Spleen (tissue), 11 donors: ENCODE data around the gene SLC2A2. TPM values are rescaled to one million over a fixed set of nuclear protein-coding genes. Genes with fewer than 3 reads are reported as not detected.

Experiments used
- DNase-seq: peaks from one replicate; pipeline ENCODE4 v3.0.0-alpha.2; 2020
- H3K27ac ChIP-seq, 8 donors: fragments of 200-600 bp; sonication (generic) in 7 of 8; 1 replicate in 4 of 8; 2 replicates in 4 of 8; pipeline versions ENCODE4 v1.5.0 to v1.8.0; 2016 to 2021; ENCODE audit warnings: inconsistent platforms in 4 of 8, mild to moderate bottlenecking in 4 of 8, moderate library complexity in 1 of 8
- H3K27me3 ChIP-seq, 7 donors: fragments of 200-600 bp; sonication (generic) in 6 of 7; replicated peaks in 1 of 7; 1 replicate in 4 of 7; 2 replicates in 3 of 7; pipeline versions ENCODE4 v1.5.0 to v1.8.0; 2016 to 2021; ENCODE audit warnings: inconsistent platforms in 3 of 7, mild to moderate bottlenecking in 1 of 7
- H3K36me3 ChIP-seq, 6 donors: fragments of 200-600 bp; sonication (generic) in 5 of 6; 1 replicate in 4 of 6; 2 replicates in 2 of 6; pipeline versions ENCODE4 v1.5.0 to v1.8.0; 2016 to 2021; ENCODE audit warnings: inconsistent platforms in 2 of 6
- H3K4me1 ChIP-seq, 6 donors: fragments of 200-600 bp; sonication (generic) in 5 of 6; 1 replicate in 3 of 6; 2 replicates in 3 of 6; pipeline versions ENCODE4 v1.5.0 to v1.8.0; 2016 to 2021; ENCODE audit warnings: inconsistent platforms in 3 of 6
- H3K4me3 ChIP-seq, 8 donors: fragments of 200-600 bp; sonication (generic) in 7 of 8; 1 replicate in 4 of 8; 2 replicates in 4 of 8; pipeline versions ENCODE4 v1.5.0 to v1.8.0; 2016 to 2021; ENCODE audit warnings: inconsistent platforms in 4 of 8, mild to moderate bottlenecking in 4 of 8, moderate library complexity in 2 of 8
- H3K9me3 ChIP-seq, 8 donors: fragments of 200-600 bp; sonication (generic) in 7 of 8; 1 replicate in 4 of 8; 2 replicates in 4 of 8; pipeline versions ENCODE4 v1.5.0 to v1.8.0; 2016 to 2021; ENCODE audit warnings: inconsistent platforms in 4 of 8
- CTCF ChIP-seq, 11 experiments: fragments of 200-600 bp in 7 of 11; fragments of 450-650 bp in 4 of 11; sonication (generic) in 4 of 11; IDR thresholded peaks in 8 of 11; conservative IDR thresholded peaks in 3 of 11; 1 replicate in 7 of 11; 2 replicates in 4 of 11; pipeline versions ENCODE4 v1.4.0 to v1.8.0; 2016 to 2021; ENCODE audit warnings: antibody characterized with exemption in 11 of 11, inconsistent platforms in 4 of 11, mild to moderate bottlenecking in 1 of 11
- POLR2A ChIP-seq, 3 donors: fragments of 450-650 bp; IDR thresholded peaks; one replicate each; pipeline ENCODE4 v1.5.1; 2017; ENCODE audit warnings: antibody characterized with exemption in 3 of 3, mild to moderate bottlenecking in 1 of 3
- POLR2AphosphoS5 ChIP-seq, 3 donors: sonication (generic); formaldehyde crosslinking; IDR thresholded peaks; one replicate each; pipeline ENCODE4 v1.5.1; 2017; ENCODE audit warnings: antibody characterized with exemption in 3 of 3
- WGBS, 5 donors: extraction: QIAGEN DNeasy Blood & Tissue Kit in 3 of 5; methylation state at CpG; one replicate each; pipeline versions ENCODE4 v1.1.5 to v1.1.7; 2013 to 2018; 5-methylcytosine and 5-hydroxymethylcytosine counted together
- intact Hi-C: fragments of 100-400 bp; cut with DNase I; formaldehyde crosslinking; loops from one replicate; pipeline ENCODE4 v1.15.0; 2023; ENCODE audit warnings: low total_unique reads
- polyA plus RNA-seq, 3 donors: library from polyadenylated mRNA; stranded (reverse); fragments of 200-250 nt; gene quantifications; one replicate each; pipeline ENCODE4 v1.2.1, GENCODE V29; 2013
- total RNA-seq, 7 donors: library from RNA; depleted of rRNA in 3 of 7; stranded (reverse); fragments of >200 nt in 3 of 7; fragmentation: NEBNext Ultra II Directional in 4 of 7; extraction: Animal tissue kit (Norgen Biotek cat#: 25700) in 4 of 7; gene quantifications; one replicate each; pipeline versions ENCODE4 v1.1.0 to v1.2.1, GENCODE V29; 2016 to 2021
- donor health status: healthy with polysubstance abuse.
- donor health status: DM: no; HTN: no; CAD: no; lungs with moderate emphysema.
- donor health status: DM: no; HTN: no; CAD: no.
- donor health status: Bipolar disorder and iron deficiency.
- donor health status: healthy.
- donor health status: DM: no; HTN: no; CAD: no.
- donor health status: DM: yes; HTN: yes; CAD: no.

Gene SLC2A2
- total and polyA plus RNA-seq, 10 donors = not detected

GRCh38 chr3:171055336-171056178 is 29.0 kb upstream of the SLC2A2 start:
- Histone ChIP-seq H3K36me3 (no peaks in the 10 kb centered on the region), H3K4me3 (no peak overlapping the region), H3K9me3 (no peaks in the 10 kb centered on the region), H3K27me3 (no peaks in the 10 kb centered on the region), H3K4me1 (no peaks in the 10 kb centered on the region), H3K27ac (no peak overlapping the region)
- 69 to 85% (median 77%) methylated on average over 4 of the region's 4 CpGs for WGBS, 5 donors
- TF ChIP-seq CTCF (IDR thresholded peaks at IDR 0.05 in 8 of 11, conservative IDR thresholded peaks at IDR 0.05 in 3 of 11) (no peak), POLR2AphosphoS5 (IDR thresholded peaks at IDR 0.05) (no peak), POLR2A (IDR thresholded peaks at IDR 0.05) (no peak)
- intact Hi-C loops = no loop called here
- DNase-seq = no peak

- Histone ChIP-seq H3K9me3 (no peaks in the 10 kb centered on the region), H3K4me3 (no peak overlapping the region), H3K36me3 (no peaks in the 10 kb centered on the region), H3K27me3 (no peaks in the 10 kb centered on the region), H3K27ac (no peak overlapping the region), H3K4me1 (no peaks in the 10 kb centered on the region)
- DNase-seq = no peak
- intact Hi-C loops = no loop called here
- no peak for TF ChIP-seq POLR2AphosphoS5 (IDR thresholded peaks at IDR 0.05)
- no peak for TF ChIP-seq POLR2A (IDR thresholded peaks at IDR 0.05)
Observed at GRCh38 chr3:171054921-171055320, 28.4 kb upstream of the SLC2A2 start.

- no peaks in the 10 kb centered on the region for H3K4me1 ChIP-seq
- intact Hi-C loops = no loop called here
- no peak overlapping the region for H3K4me3 ChIP-seq
- 70 to 84% (median 80%) methylated on average over 1 of the region's 1 CpG for WGBS, 5 donors
- H3K27ac ChIP-seq = no peak overlapping the region
- no peaks in the 10 kb centered on the region for H3K9me3 ChIP-seq
- TF ChIP-seq POLR2AphosphoS5 (IDR thresholded peaks at IDR 0.05) = no peak
- TF ChIP-seq CTCF (IDR thresholded peaks at IDR 0.05 in 8 of 11, conservative IDR thresholded peaks at IDR 0.05 in 3 of 11) = no peak
- TF ChIP-seq POLR2A (IDR thresholded peaks at IDR 0.05) = no peak
- DNase-seq = no peak
- H3K36me3 ChIP-seq = no peaks in the 10 kb centered on the region
- no peaks in the 10 kb centered on the region for H3K27me3 ChIP-seq
Observed at GRCh38 chr3:171054231-171054630, 27.7 kb upstream of the SLC2A2 start.

GRCh38 chr3:171049861-171050444 is 23.4 kb upstream of the SLC2A2 start:
- 17 to 22% (median 21%) methylated on average over 6 of the region's 6 CpGs for WGBS, 5 donors
- H3K4me1 ChIP-seq = no peaks in the 10 kb centered on the region
- TF ChIP-seq CTCF (IDR thresholded peaks at IDR 0.05 in 8 of 11, conservative IDR thresholded peaks at IDR 0.05 in 3 of 11) (peak in 8 of 11 experiments; percentile 15 to 56 (median 50)), POLR2A (IDR thresholded peaks at IDR 0.05) (no peak), POLR2AphosphoS5 (IDR thresholded peaks at IDR 0.05) (no peak)
- H3K27me3 ChIP-seq = no peaks in the 10 kb centered on the region
- DNase-seq = no peak
- intact Hi-C loops = loop anchor here (5.0 kb wide), 1 partner anchor 517 kb away; no protein-coding TSS in a partner anchor
- no peak overlapping the region for H3K27ac ChIP-seq
- no peaks in the 10 kb centered on the region for H3K9me3 ChIP-seq
- no peaks in the 10 kb centered on the region for H3K36me3 ChIP-seq
- H3K4me3 ChIP-seq = no peak overlapping the region
